GM18858 (cell line): ENCODE measurements around the gene COL20A1.

ENCODE experiments used
- ATAC-seq: cut with Tn5 transposase; IDR thresholded peaks from one replicate; pipeline ENCODE4 v1.9.1; 2021; ENCODE audit not compliant: unreplicated experiment

Gene COL20A1

GRCh38 chr20:63306673-63307537 lies 13.9 kb downstream of the COL20A1 start:
- ATAC-seq = no peak

GRCh38 chr20:63307538-63308217 lies 14.7 kb downstream of the COL20A1 start:
- no peak for ATAC-seq

GRCh38 chr20:63308218-63308911 lies 15.4 kb downstream of the COL20A1 start:
- no peak for ATAC-seq

- ATAC-seq = no peak
These were observed 16.5 kb downstream of the COL20A1 start for GRCh38 chr20:63309261-63310071.

- no peak for ATAC-seq
These were observed 17.4 kb downstream of the COL20A1 start for GRCh38 chr20:63310265-63310991.

- no peak for ATAC-seq
These were observed 18.3 kb downstream of the COL20A1 start for GRCh38 chr20:63311186-63311832.

- ATAC-seq = no peak
These were observed 18.9 kb downstream of the COL20A1 start for GRCh38 chr20:63311833-63312243.

- ATAC-seq = no peak
These were observed 19.3 kb downstream of the COL20A1 start for GRCh38 chr20:63312273-63312672.

- no peak for ATAC-seq
These were observed 19.8 kb downstream of the COL20A1 start for GRCh38 chr20:63312690-63313348.

- ATAC-seq = no peak
These were observed 20.5 kb downstream of the COL20A1 start for GRCh38 chr20:63313349-63314014.

- ATAC-seq = no peak
These were observed 21.1 kb downstream of the COL20A1 start for GRCh38 chr20:63314015-63314471.

GRCh38 chr20:63314566-63315239 lies 21.7 kb downstream of the COL20A1 start:
- ATAC-seq = no peak

- no peak for ATAC-seq
These were observed 22.3 kb downstream of the COL20A1 start for GRCh38 chr20:63315240-63315689.

- ATAC-seq = no peak
These were observed 22.9 kb downstream of the COL20A1 start for GRCh38 chr20:63315731-63316491.

- no peak for ATAC-seq
These were observed 23.5 kb downstream of the COL20A1 start for GRCh38 chr20:63316502-63316921.

GRCh38 chr20:63317061-63317460 lies 24.1 kb downstream of the COL20A1 start:
- ATAC-seq = no peak
